GM19239 (cell line): Measurements from ENCODE around the gene LRMDA.

Source experiments
- DNase-seq: peaks from one replicate; pipeline ENCODE4 v3.0.0; 2011; ENCODE audit warnings: low spot score; ENCODE audit not compliant: insufficient read length
- FAIRE-seq: peaks from 2 replicates; lab custom pipeline; 2011; peaks lifted over from hg19 to GRCh38; lab: Jason Lieb, UNC

Gene LRMDA

DNA sequence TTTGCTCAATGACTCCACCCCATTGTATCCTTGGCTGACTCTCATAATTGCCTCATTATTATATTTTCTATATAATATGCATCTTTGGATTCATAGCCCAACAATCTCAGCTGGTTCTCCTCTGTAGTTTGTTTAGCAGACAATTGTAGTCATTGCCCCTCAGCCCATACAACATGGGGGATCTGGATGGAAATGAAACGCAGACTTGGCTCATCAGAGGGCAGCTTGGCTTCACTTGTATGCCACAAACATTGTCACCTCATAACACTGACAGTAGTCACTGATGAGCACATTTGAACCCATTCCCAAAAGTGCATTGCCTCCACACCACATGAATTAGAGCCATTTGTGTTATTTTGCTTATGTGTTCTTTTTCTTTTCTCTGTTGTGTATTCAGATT is 963.8 kb downstream of the LRMDA start:
- DNase-seq, result no peak
- FAIRE-seq, result no peak

DNA sequence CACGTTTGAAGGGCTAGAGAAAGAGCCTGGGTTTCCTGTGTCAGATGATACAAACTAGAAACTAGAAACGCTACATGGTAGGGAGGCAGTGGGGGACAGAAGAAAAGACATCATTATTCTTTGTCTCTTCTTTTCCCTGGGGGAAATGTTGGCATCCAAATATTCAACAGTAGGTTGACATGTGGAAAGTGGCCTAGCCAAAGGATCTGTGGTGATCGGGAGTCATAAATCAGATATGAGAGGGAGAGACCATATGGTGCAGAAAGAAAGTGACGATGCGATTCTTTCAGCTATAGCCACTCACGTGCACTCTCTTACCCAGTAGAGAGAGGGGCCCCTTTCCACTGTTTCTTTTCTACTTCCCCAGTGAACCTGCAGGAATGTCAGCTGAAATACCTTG is 964.7 kb downstream of the LRMDA start:
- FAIRE-seq, result no peak
- no peak for DNase-seq

DNA sequence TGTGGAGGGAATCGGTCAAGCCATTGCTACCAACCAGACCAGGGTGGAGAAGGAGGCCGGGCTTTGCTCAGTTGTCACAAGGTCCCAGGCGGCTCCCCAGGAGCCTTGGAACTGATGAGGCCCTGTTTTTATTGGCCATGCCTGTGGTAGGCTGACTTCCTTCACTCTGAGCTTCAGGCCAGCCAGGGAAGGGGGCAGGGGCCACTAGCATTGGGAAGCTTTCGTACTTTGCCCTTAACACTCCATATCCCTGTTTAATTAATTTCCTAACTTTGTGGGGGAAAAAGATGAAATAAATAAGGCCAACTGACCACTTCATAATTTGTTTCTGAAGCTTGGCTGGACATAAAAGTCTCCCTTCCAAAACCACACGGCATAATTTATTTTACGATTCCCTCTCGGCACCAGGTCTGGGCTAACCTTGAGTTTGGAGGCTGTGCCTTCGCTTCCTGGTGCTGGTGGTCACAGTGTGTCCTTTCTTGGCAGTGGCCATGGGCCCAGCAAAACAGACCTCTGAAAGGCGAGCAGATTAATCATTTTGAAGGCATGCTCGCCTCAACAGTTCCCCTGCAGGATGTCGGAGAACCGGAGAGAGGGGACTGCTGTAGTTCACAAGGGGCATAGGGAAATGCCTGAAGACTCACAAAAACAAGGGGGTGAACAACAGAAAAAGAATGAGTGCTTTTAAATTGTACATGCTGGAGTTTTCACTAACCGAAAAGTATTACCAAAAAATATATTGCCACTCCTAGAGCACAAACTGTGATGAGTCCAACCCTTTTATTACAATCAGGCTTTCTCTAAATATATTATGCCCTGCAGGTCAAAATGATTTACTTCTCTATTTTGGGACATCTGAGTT is 966.0 kb downstream of the LRMDA start:
- FAIRE-seq (no peak), DNase-seq (no peak)

DNA sequence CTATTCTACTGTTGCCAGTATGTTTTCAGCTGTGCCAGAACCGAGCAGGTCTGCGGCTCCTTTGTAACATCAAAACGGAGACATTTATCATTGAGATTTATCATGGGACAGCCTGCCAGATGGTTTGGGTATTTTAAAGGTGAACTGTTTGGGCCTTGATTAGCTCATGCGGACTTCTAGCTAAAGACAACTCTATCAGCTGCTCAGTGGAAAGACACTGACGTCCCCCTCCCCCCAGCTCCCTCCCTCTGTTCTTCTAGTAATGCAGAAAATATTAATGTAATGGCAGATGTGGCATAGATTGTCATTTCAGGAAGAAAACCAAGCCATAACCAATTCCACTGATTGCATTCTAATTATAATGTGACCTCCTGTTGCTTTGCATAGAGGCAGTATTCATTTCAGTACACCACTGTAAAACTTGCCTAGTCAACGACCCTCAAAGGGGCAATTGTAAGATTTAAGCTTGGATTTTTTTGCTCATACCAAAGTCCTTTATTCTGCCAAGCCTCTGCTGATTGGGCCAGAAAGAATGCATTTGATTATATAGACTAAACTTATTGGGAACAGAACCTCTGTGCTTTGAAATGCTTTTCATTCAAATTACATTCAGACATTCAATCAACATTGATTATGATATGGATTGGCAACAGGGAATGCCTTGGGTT is 966.8 kb downstream of the LRMDA start:
- DNase-seq (no peak), FAIRE-seq (no peak)

DNA sequence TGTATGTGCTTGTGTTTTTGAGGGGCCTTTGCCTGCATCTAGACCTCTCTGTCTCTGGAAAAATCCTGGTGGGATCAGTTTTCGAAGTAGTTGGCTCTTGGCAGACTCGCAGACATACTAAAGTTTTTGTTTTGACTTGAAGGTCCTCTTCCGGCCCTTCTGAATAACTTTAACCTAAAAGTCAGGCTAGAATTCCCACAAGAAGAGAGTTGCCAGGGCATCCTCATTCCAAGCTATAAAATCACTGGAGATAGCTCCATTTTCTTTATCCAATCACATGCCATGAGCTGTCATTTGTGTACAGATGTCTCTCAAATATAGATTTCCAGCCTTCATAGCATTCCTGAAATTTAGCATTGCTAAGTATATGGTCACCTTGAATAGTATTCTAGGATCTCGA is 967.8 kb downstream of the LRMDA start:
- no peak for FAIRE-seq
- no peak for DNase-seq

DNA sequence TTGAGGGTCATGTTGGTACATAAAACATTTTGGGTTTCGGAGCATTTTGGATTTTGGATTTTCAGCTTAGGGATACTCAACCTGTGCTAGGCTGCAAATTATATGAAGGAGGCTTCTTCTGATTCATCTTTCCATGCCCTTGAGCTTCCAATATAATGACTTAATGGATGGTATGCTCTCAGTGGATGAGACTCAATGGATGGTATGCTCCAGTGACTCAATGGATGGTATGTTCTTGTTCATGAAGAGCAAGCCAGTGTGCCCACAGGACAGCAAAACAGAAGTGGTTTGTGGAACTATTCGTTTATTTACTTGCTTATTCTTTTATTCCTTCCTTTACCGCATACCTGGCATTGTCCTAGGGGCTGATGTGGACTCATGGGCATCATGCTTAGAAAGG is 969.6 kb downstream of the LRMDA start:
- DNase-seq, result no peak

DNA sequence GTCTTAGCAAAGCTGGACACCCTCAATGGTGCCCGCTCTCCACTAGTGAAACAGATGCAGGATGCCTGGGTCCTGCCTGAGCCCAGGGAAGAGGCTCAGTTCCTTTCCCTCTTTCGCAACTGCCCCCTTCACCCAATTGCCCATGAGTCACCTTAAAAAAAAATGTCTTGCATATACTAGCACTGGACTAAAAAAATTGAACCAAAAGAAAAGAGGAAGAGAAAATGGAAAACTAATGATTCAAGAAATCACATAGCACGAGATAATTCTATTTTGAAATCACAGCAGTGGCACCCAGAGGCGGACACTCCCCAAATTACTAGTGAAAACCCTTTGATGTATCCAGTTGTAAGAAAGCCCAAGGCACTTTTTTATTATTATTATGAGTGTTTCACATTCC is 972.5 kb downstream of the LRMDA start:
- DNase-seq (no peak), FAIRE-seq (no peak)

More for the DNA sequence above, 969.6 kb downstream of the LRMDA start:
- FAIRE-seq, result no peak

DNA sequence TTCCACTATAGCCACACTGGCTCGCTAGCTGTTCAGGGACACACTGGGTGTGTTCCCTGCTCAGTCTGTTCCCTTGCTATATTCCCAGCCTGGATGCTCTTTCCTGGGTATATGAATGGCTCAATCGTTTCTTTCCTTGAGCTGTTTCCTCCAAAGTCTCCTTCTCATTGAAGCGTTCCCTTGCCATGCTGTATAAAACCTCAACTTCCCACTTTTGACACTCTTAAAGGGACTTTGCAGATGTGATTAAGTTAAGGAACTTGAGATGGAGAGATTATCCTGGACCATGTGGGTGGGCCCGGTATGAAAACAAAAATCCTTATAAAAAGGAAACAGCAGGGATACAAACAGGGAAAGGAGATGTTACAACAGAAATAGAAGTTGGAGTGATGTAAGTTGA is 973.1 kb downstream of the LRMDA start:
- DNase-seq, result no peak
- no peak for FAIRE-seq

DNA sequence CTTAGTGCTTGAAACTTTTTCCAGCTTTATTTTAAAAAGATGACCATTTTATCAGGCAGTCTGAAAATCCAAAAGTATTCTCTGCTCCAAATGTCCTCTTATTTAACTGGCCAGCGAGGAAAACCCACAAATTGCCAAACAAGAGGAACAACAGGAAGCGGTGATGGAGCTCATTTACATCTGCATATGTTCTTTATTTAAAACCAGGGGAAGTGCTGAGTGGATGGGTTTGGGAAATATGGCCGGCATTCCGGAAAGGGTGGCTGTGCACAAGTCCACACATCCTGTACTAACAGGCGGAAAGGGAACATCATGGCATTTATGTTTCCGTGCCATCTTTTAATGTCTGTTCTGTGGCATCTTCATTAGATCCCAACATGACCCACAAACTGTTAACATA is 974.5 kb downstream of the LRMDA start:
- DNase-seq (no peak), FAIRE-seq (no peak)

DNA sequence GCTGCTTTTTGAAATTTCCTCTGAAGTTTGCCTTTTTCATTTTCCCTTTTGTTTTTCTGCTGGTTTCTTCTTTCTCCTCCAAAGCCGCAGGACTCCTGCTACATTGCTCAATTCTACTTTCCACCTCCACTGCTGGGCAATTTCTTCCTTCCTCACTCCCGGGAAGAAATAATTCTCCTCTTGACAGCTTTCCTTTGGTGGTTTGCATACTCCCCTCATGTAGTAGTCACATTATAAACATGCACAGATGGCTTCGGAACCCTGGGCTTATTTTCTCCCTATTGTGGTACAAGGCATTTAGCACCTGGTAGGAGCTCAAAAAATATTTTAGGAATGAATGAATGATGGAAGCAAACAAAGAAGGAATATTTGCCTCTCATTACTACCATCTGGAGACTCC is 977.2 kb downstream of the LRMDA start:
- DNase-seq, result no peak
- FAIRE-seq, result no peak

DNA sequence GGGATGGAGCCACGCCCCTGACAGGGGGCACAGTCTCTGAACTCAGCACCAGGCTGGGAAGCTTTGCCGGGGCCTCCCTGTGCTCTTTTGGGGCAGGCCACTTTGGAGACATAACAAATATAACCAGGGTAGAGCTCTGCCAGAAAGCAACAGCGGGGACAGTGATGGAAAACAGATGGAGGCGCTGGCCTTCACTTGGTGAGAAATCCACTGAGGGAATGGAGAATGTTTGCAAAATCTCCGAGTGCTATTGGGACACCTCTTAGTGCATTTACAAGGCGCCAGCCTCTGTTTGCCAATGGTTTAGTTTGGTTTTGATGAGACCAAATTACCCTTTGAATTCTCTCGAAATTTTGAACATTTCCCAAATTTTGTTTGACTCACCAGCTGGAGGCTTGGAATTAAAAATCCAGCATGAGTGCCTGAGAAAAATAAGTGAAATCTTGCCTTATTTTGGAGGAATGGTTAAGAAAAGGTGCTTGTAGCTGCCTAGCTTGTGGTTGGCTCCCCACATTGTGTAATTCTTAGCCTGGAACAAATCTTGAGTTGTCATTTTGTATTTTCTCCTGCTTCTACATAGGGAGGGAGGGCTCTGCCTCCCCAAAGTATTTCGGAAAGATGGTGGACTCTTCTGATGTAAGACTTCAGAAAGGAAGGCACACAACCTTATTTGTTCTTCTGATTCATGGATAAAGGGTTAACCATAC is 980.5 kb downstream of the LRMDA start:
- no peak for DNase-seq
- no peak for FAIRE-seq

DNA sequence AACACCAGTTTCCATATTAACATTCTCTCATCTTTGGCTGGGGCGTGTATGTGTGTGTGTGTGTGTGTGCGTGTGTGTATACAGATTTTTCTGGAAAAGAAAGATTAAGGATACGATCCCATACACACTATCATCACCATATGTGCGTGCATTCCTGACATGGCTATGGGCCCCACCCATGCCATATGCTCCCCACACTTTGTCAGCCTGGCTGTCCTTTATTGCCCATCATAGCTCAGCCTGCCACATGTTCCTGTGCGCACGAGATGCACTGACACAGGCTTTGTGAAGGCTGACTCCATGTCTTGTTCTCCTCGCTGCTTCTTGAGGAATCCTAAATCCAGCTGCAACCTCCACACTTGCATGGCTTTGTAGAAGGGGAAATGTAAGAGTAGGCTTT is 984.1 kb downstream of the LRMDA start:
- FAIRE-seq (no peak), DNase-seq (no peak)

DNA sequence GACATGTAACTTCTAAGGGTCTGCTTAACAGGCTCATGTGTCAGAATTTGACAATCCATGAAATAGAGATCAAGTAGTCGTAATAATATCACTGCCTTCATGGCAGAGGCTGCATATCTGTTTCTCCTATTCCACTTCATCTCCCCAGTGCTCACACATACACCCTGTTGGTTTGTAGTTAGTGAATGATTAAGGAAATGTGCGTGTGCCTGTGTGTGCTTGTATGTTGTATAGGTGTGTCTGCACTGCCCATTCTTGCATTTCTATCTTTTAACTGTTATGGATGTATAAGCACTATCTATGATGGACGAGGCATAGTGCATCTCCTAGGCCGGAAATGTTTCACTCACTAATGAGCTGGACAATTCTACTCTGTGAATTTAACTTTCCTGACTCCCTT is 985.2 kb downstream of the LRMDA start:
- DNase-seq (no peak), FAIRE-seq (no peak)

DNA sequence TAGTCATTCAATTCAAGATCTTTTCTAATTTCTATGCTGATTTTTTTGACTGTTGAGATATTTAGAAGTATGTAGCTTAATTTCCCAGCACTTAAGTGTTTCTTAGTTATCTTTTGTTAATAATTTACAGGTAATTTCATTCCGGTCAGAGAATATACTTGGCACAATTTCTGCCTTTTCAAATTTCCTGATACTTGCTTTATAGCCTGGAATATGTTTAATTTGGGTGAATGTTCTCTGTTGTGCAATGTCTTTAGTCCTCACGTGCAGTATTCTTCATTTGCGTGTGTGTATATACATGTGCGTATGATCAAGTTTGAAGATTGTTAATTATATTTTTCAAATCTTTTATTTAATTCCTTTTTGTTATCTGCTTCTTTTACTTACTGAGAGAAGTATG is 989.3 kb downstream of the LRMDA start:
- DNase-seq, result no peak
- no peak for FAIRE-seq

DNA sequence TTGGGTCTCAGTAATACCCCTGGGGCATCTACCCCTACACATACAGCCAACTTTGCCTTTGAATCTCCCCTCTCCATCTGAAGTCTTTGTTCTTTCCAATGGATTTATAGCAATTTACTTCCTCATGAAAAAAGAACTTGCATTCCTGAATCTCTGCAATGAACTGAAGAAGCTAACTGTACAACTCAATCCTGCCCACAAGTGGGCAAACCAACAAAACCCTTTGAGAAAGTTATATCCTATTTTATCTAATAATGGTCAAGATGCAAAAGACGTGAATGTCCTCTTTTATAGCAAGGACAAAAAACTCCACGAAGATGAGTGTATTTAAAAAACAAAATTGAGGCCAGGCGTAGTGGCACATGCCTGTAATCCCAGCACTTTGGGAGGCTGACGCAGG is 991.3 kb downstream of the LRMDA start:
- no peak for FAIRE-seq
- no peak for DNase-seq

DNA sequence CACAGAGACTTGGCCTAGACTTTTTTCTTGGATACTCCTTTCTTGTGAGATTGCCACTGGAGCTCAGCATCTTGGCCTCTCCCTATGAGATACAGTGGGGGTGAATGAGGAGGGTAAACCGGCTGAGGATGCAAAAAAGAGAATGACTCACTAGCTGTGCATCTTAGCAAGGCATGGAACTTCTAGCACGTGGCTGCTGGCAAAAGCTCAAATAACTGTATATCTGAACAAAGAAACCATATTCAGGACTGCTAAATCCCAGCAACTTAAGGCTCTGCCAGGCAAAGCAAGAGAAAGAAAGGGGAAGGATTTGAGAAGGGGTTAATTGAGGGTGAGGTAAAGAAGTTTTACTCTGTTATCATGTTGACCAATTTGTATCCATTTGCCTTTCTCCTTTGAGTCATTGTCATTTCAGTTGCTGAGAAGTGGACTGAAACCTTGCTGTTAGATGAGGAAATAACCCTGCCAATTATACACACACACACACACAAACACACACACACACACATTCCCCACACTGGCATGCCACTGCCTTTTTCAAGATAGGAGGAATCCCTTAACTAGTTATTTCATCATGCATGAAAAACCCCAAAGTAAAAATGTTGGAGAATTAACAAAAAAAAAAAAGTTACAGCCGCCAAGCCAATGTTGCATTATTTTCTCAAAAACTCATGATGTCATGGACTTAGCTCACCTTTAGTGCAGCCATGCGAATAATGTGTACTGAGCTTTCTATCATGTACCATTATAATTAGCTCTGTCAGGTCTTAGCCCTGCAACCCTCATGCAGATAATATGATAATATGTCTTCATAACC is 997.3 kb downstream of the LRMDA start:
- DNase-seq, result no peak

DNA sequence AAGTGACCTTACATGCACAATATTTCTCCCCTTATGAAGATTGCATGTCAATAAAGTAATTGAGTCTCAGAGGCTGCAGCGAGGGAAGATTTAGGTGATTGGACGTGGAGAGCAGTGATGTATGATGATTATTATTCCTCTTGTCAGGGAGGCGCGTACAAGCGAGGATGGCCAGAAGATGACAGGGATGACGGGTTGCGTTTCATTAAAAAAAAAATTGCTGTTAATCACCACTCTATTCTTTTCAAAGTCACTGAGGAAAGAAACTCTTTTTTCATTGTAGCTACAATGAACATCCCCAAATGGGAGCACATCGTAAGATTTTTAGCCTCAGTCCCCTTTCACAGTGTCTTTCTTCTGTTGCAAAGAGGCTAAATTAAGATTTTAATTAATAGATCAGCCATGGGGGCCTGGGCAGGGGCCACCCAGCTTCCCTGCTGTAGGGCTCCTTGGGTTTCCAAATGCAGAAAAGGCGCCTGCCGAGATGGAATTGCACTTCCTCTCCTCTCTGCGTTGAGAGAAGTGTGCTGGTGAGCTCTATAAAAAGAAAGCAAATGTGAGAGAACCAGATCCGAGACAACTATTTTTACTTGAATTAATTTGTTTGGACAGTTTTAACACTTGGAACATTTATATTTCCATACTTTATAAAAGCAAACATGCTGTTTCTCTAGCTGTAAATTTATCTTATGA is 998.1 kb downstream of the LRMDA start:
- no peak for DNase-seq

More for the DNA sequence above, 997.3 kb downstream of the LRMDA start:
- no peak for FAIRE-seq

DNA sequence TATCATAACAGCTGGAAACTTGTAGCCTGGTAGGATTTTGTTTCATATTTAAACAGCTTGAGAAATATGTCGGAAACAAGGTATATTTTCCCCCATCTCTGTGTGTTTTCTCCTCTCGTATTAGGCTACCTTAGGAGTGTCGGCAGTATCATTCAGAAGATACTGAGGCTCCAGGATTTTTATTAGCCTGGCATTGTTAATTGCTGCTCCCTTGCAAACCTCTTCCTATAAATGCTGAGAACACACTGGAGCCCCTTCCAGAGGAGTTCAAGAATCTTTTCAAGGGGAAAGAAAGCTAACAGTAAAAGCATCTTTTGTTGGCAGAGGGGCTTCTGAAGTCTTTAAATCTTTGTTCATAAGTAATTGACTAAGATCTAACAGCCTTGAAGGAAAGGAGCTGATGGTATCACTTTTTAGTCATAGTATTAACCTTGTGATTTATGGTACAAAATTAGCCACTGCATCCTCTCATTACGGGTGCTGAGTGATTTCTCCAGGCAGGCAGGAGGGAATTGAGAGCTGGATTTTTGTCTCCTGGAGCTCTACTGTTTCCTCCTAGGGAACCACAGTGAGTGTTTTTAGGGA is 998.7 kb downstream of the LRMDA start:
- no peak for FAIRE-seq
- DNase-seq, result no peak

More for the DNA sequence above, 998.1 kb downstream of the LRMDA start:
- no peak for FAIRE-seq
